Gastrocnemius medialis (tissue), 4 donors: ENCODE data around the gene ARHGEF6.

Experiments
- POLR2A ChIP-seq, 2 donors: fragments of 450-650 bp; IDR thresholded peaks; one replicate each; pipeline ENCODE4 v1.6.1; 2017; ENCODE audit warnings: antibody characterized with exemption in 2 of 2, mild to moderate bottlenecking in 2 of 2, moderate library complexity in 2 of 2
- TF ChIP-seq, protein P1 (sequence below), 5 experiments: fragments of 450-650 bp in 3 of 5; fragments of 200-600 bp in 2 of 5; sonication (generic) in 2 of 5; IDR thresholded peaks in 4 of 5; conservative IDR thresholded peaks in 1 of 5; 1 replicate in 4 of 5; 2 replicates in 1 of 5; pipeline ENCODE4 v1.5.1; 2016 to 2019; ENCODE audit warnings: antibody characterized with exemption in 5 of 5, mild to moderate bottlenecking in 3 of 5, moderate library complexity in 3 of 5

GRCh38 chrX:136643243-136643642 is 137.5 kb downstream of the ARHGEF6 start:
- no peak for TF ChIP-seq POLR2A (IDR thresholded peaks at IDR 0.05)
- TF ChIP-seq, protein P1, sequence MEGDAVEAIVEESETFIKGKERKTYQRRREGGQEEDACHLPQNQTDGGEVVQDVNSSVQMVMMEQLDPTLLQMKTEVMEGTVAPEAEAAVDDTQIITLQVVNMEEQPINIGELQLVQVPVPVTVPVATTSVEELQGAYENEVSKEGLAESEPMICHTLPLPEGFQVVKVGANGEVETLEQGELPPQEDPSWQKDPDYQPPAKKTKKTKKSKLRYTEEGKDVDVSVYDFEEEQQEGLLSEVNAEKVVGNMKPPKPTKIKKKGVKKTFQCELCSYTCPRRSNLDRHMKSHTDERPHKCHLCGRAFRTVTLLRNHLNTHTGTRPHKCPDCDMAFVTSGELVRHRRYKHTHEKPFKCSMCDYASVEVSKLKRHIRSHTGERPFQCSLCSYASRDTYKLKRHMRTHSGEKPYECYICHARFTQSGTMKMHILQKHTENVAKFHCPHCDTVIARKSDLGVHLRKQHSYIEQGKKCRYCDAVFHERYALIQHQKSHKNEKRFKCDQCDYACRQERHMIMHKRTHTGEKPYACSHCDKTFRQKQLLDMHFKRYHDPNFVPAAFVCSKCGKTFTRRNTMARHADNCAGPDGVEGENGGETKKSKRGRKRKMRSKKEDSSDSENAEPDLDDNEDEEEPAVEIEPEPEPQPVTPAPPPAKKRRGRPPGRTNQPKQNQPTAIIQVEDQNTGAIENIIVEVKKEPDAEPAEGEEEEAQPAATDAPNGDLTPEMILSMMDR (IDR thresholded peaks at IDR 0.05 in 4 of 5, conservative IDR thresholded peaks at IDR 0.05 in 1 of 5), result no peak
